Central memory CD4-positive, alpha-beta T cell (primary cell): ENCODE measurements around the gene NTM.

Experiments
- DNase-seq: peaks from one replicate; pipeline ENCODE4 v3.0.0; 2022

NTM gene

GRCh38 chr11:131980888-131981668, 610.7 kb downstream of the NTM start:
- DNase-seq, result no peak

- no peak for DNase-seq
Observed at GRCh38 chr11:131982154-131982553, 611.7 kb downstream of the NTM start.

- no peak for DNase-seq
Observed at GRCh38 chr11:131985846-131986301, 615.5 kb downstream of the NTM start.

- DNase-seq, result no peak
Observed at GRCh38 chr11:131987703-131988102, 617.3 kb downstream of the NTM start.

GRCh38 chr11:131991606-131992005, 621.2 kb downstream of the NTM start:
- no peak for DNase-seq

GRCh38 chr11:131993246-131993645, 622.8 kb downstream of the NTM start:
- no peak for DNase-seq

GRCh38 chr11:131998020-131998419, 627.6 kb downstream of the NTM start:
- DNase-seq, result no peak

GRCh38 chr11:131999084-131999483, 628.7 kb downstream of the NTM start:
- no peak for DNase-seq

GRCh38 chr11:131999955-132000354, 629.5 kb downstream of the NTM start:
- no peak for DNase-seq

- no peak for DNase-seq
Observed at GRCh38 chr11:132005887-132006286, 635.5 kb downstream of the NTM start.

GRCh38 chr11:132006884-132007580, 636.6 kb downstream of the NTM start:
- no peak for DNase-seq

- DNase-seq, result no peak
Observed at GRCh38 chr11:132008226-132008625, 637.8 kb downstream of the NTM start.

GRCh38 chr11:132008872-132009271, 638.5 kb downstream of the NTM start:
- DNase-seq, result no peak

- no peak for DNase-seq
Observed at GRCh38 chr11:132020001-132020400, 649.6 kb downstream of the NTM start.

- no peak for DNase-seq
Observed at GRCh38 chr11:132022285-132022684, 651.9 kb downstream of the NTM start.

- no peak for DNase-seq
Observed at GRCh38 chr11:132022733-132023478, 652.5 kb downstream of the NTM start.

GRCh38 chr11:132024587-132025295, 654.3 kb downstream of the NTM start:
- no peak for DNase-seq

GRCh38 chr11:132026746-132027145, 656.3 kb downstream of the NTM start:
- no peak for DNase-seq

- DNase-seq, result no peak
Observed at GRCh38 chr11:132028380-132029240, 658.2 kb downstream of the NTM start.

- no peak for DNase-seq
Observed at GRCh38 chr11:132030896-132031295, 660.5 kb downstream of the NTM start.

GRCh38 chr11:132032555-132032954, 662.1 kb downstream of the NTM start:
- no peak for DNase-seq

GRCh38 chr11:132033051-132033450, 662.6 kb downstream of the NTM start:
- DNase-seq, result no peak
